OCI-LY1 (cell line): Measurements from ENCODE around the gene TMEM9.

Experiments
- H2AFZ ChIP-seq: fragments of 200-600 bp; sonication (generic), shearing (Covaris generic); 2 replicates; pipeline ENCODE4 v1.6.0; 2014; ENCODE audit warnings: antibody characterized with exemption, mild to moderate bottlenecking, low read length
- H3F3A ChIP-seq: fragments of 200-600 bp; sonication (generic), shearing (Covaris generic); 2 replicates; pipeline ENCODE4 v1.6.0; 2014; ENCODE audit warnings: mild to moderate bottlenecking, antibody characterized with exemption, low read length, moderate library complexity; ENCODE audit not compliant: insufficient read depth
- H3K27ac ChIP-seq: fragments of 200-600 bp; sonication (generic); 2 replicates; pipeline ENCODE4 v1.5.1; 2014; ENCODE audit warnings: low read length, mixed run types, mild to moderate bottlenecking, low read depth; ENCODE audit not compliant: poor library complexity, severe bottlenecking
- H3K27me3 ChIP-seq: fragments of 200-600 bp; sonication (generic); 2 replicates; pipeline ENCODE4 v1.6.0; 2014; ENCODE audit warnings: antibody characterized with exemption, mild to moderate bottlenecking, low read length, moderate library complexity; ENCODE audit not compliant: insufficient read depth
- H3K36me3 ChIP-seq: fragments of 200-600 bp; sonication (generic); 2 replicates; pipeline ENCODE4 v1.6.1; 2014; ENCODE audit warnings: mild to moderate bottlenecking, antibody characterized with exemption, low read length, moderate library complexity, mixed read lengths; ENCODE audit not compliant: insufficient read depth
- H3K4me1 ChIP-seq: fragments of 200-600 bp; sonication (generic); 2 replicates; pipeline ENCODE4 v1.5.1; 2014; ENCODE audit warnings: mild to moderate bottlenecking, low read length, moderate library complexity; ENCODE audit not compliant: insufficient read depth, severe bottlenecking
- H3K4me2 ChIP-seq: fragments of 200-600 bp; sonication (generic), shearing (Covaris generic); 2 replicates; pipeline ENCODE4 v1.6.1; 2014; ENCODE audit warnings: low read length
- H3K4me3 ChIP-seq: fragments of 200-600 bp; sonication (generic); 2 replicates; pipeline ENCODE4 v1.5.1; 2014; ENCODE audit warnings: low read length, low read depth, mild to moderate bottlenecking, mixed read lengths; ENCODE audit not compliant: poor library complexity, severe bottlenecking
- H3K79me2 ChIP-seq: fragments of 200-600 bp; shearing (Covaris generic); 2 replicates; pipeline ENCODE4 v1.6.1; 2016; ENCODE audit warnings: mixed run types, low read length, mixed read lengths; ENCODE audit not compliant: insufficient read depth
- H3K9ac ChIP-seq: fragments of 200-600 bp; sonication (generic), shearing (Covaris generic); 2 replicates; pipeline ENCODE4 v1.6.1; 2014; ENCODE audit warnings: mild to moderate bottlenecking, low read length, mixed read lengths
- H3K9me2 ChIP-seq: fragments of 200-600 bp; sonication (generic), shearing (Covaris generic); 2 replicates; pipeline ENCODE4 v1.6.1; 2014; ENCODE audit warnings: low read depth, mild to moderate bottlenecking, low read length, mixed read lengths
- H3K9me3 ChIP-seq: fragments of 200-600 bp; shearing (Covaris generic); 2 replicates; pipeline ENCODE4 v1.6.1; 2014; ENCODE audit warnings: low read length, mixed read lengths
- H4K20me1 ChIP-seq: fragments of 200-600 bp; sonication (generic), shearing (Covaris generic); 2 replicates; pipeline ENCODE4 v1.6.0; 2016; ENCODE audit warnings: mild to moderate bottlenecking, low read length; ENCODE audit not compliant: insufficient read depth
- CTCF ChIP-seq: fragments of 200-600 bp; sonication (generic), shearing (Covaris generic); IDR thresholded peaks from 2 replicates; pipeline ENCODE4 v1.5.1; 2017; ENCODE audit warnings: mild to moderate bottlenecking, antibody characterized with exemption, low read length, moderate library complexity, mixed read lengths
- EZH2 ChIP-seq: fragments of 200-600 bp; sonication (generic), shearing (Covaris generic); IDR thresholded peaks from 2 replicates; pipeline ENCODE4 v1.8.0; 2017; ENCODE audit warnings: borderline replicate concordance, mixed run types, mild to moderate bottlenecking, antibody characterized with exemption, low read length, moderate library complexity, mixed read lengths

TMEM9 gene

GRCh38 chr1:201091256-201091655, 63.0 kb downstream of the TMEM9 start:
- Histone ChIP-seq H3F3A (no peaks in the 10 kb centered on the region), H3K9me3 (no peaks in the 10 kb centered on the region), H3K9me2 (no peaks in the 10 kb centered on the region), H3K9ac (no peak overlapping the region), H3K79me2 (no peaks in the 10 kb centered on the region), H3K4me1 (no peaks in the 10 kb centered on the region), H3K36me3 (no peaks in the 10 kb centered on the region), H2AFZ (no peak overlapping the region), H3K27me3 (peaks cover 4% of the 10 kb centered on the region), H3K27ac (no peak overlapping the region), H4K20me1 (no peaks in the 10 kb centered on the region), H3K4me2 (no peak overlapping the region), H3K4me3 (no peak overlapping the region)
- no peak for TF ChIP-seq CTCF
- TF ChIP-seq EZH2, result no peak

- no peaks in the 10 kb centered on the region for H3F3A ChIP-seq
- no peaks in the 10 kb centered on the region for H3K79me2 ChIP-seq
- no peaks in the 10 kb centered on the region for H3K4me1 ChIP-seq
- H3K27ac ChIP-seq, result no peak overlapping the region
- H2AFZ ChIP-seq, result no peak overlapping the region
- no peak overlapping the region for H3K4me3 ChIP-seq
- H3K27me3 ChIP-seq, result peaks cover 4% of the 10 kb centered on the region
- no peaks in the 10 kb centered on the region for H4K20me1 ChIP-seq
- H3K9ac ChIP-seq, result no peak overlapping the region
- H3K36me3 ChIP-seq, result no peaks in the 10 kb centered on the region
- H3K9me3 ChIP-seq, result no peaks in the 10 kb centered on the region
- TF ChIP-seq CTCF (no peak), EZH2 (no peak)
- H3K9me2 ChIP-seq, result no peaks in the 10 kb centered on the region
- no peak overlapping the region for H3K4me2 ChIP-seq
Measured at GRCh38 chr1:201090541-201090940, 63.7 kb downstream of the TMEM9 start.

- Histone ChIP-seq H2AFZ (no peak overlapping the region), H3K27ac (no peak overlapping the region), H3K4me3 (no peak overlapping the region), H3K4me1 (no peaks in the 10 kb centered on the region), H4K20me1 (no peaks in the 10 kb centered on the region), H3F3A (no peaks in the 10 kb centered on the region), H3K36me3 (no peaks in the 10 kb centered on the region), H3K4me2 (no peak overlapping the region), H3K9me2 (no peaks in the 10 kb centered on the region), H3K9me3 (no peaks in the 10 kb centered on the region), H3K79me2 (no peaks in the 10 kb centered on the region), H3K27me3 (peaks cover 4% of the 10 kb centered on the region), H3K9ac (no peak overlapping the region)
- TF ChIP-seq CTCF (no peak), EZH2 (no peak)
Measured at GRCh38 chr1:201089596-201089995, 64.7 kb downstream of the TMEM9 start.
